ENCODE measurements around the gene SYNE1. TPM values are rescaled to one million over a fixed set of nuclear protein-coding genes. Genes with fewer than 3 reads are reported as not detected.

Gene SYNE1
- total RNA-seq, 2 donors from 2014 or later: 135 to 184 TPM

GRCh38 chr6:152180601-152181000 lies 456.6 kb downstream of the SYNE1 start:
- intact Hi-C loops (cut with DNase I): no loop called here
- DNase-seq (ENCODE audit: low spot score): no peak

- no peak for DNase-seq (ENCODE audit: low spot score)
- intact Hi-C loops (cut with DNase I): no loop called here
Observed at GRCh38 chr6:152176268-152176667, 460.9 kb downstream of the SYNE1 start.

GRCh38 chr6:152173957-152174356 lies 463.2 kb downstream of the SYNE1 start:
- intact Hi-C loops (cut with DNase I): no loop called here
- no peak for DNase-seq (ENCODE audit: low spot score)

GRCh38 chr6:152173321-152173720 lies 463.8 kb downstream of the SYNE1 start:
- no peak for DNase-seq (ENCODE audit: low spot score)

GRCh38 chr6:152170702-152171667 lies 466.2 kb downstream of the SYNE1 start:
- intact Hi-C loops (cut with DNase I): no loop called here
- DNase-seq (ENCODE audit: low spot score): no peak

More at GRCh38 chr6:152173321-152173720, 463.8 kb downstream of the SYNE1 start:
- intact Hi-C loops (cut with DNase I): no loop called here

GRCh38 chr6:152170313-152170701 lies 466.9 kb downstream of the SYNE1 start:
- intact Hi-C loops (cut with DNase I): no loop called here
- DNase-seq (ENCODE audit: low spot score): no peak

- DNase-seq (ENCODE audit: low spot score): no peak
Observed at GRCh38 chr6:152167641-152168603, 469.2 kb downstream of the SYNE1 start.

GRCh38 chr6:152166897-152167296 lies 470.3 kb downstream of the SYNE1 start:
- DNase-seq (ENCODE audit: low spot score): no peak
- intact Hi-C loops (cut with DNase I): no loop called here

More at GRCh38 chr6:152167641-152168603, 469.2 kb downstream of the SYNE1 start:
- intact Hi-C loops (cut with DNase I): no loop called here

- intact Hi-C loops (cut with DNase I): no loop called here
- no peak for DNase-seq (ENCODE audit: low spot score)
Observed at GRCh38 chr6:152166497-152166896, 470.7 kb downstream of the SYNE1 start.

- no peak for DNase-seq (ENCODE audit: low spot score)
- intact Hi-C loops (cut with DNase I): no loop called here
Observed at GRCh38 chr6:152164957-152165356, 472.2 kb downstream of the SYNE1 start.

- intact Hi-C loops (cut with DNase I): no loop called here
- no peak for DNase-seq (ENCODE audit: low spot score)
Observed at GRCh38 chr6:152161501-152161900, 475.7 kb downstream of the SYNE1 start.

- DNase-seq (ENCODE audit: low spot score): no peak
- intact Hi-C loops (cut with DNase I): no loop called here
Observed at GRCh38 chr6:152160346-152160745, 476.8 kb downstream of the SYNE1 start.

- no peak for DNase-seq (ENCODE audit: low spot score)
- intact Hi-C loops (cut with DNase I): no loop called here
Observed at GRCh38 chr6:152155792-152156191, 481.4 kb downstream of the SYNE1 start.

- no peak for DNase-seq (ENCODE audit: low spot score)
- intact Hi-C loops (cut with DNase I): no loop called here
Observed at GRCh38 chr6:152154559-152155356, 482.4 kb downstream of the SYNE1 start.

GRCh38 chr6:152151920-152152319 lies 485.2 kb downstream of the SYNE1 start:
- intact Hi-C loops (cut with DNase I): no loop called here

GRCh38 chr6:152150196-152150595 lies 487.0 kb downstream of the SYNE1 start:
- intact Hi-C loops (cut with DNase I): no loop called here
- no peak for DNase-seq (ENCODE audit: low spot score)

More at GRCh38 chr6:152151920-152152319, 485.2 kb downstream of the SYNE1 start:
- no peak for DNase-seq (ENCODE audit: low spot score)

GRCh38 chr6:152148412-152148811 lies 488.8 kb downstream of the SYNE1 start:
- no peak for DNase-seq (ENCODE audit: low spot score)
- intact Hi-C loops (cut with DNase I): loop anchor here in 1 of 2 donors (10.0 kb wide), 1 partner anchor 884 kb away; no protein-coding TSS in a partner anchor

GRCh38 chr6:152147269-152147668 lies 489.9 kb downstream of the SYNE1 start:
- no peak for DNase-seq (ENCODE audit: low spot score)
- intact Hi-C loops (cut with DNase I): loop anchor here in 1 of 2 donors (10.0 kb wide), 1 partner anchor 882 kb away; no protein-coding TSS in a partner anchor

GRCh38 chr6:152146385-152146784 lies 490.8 kb downstream of the SYNE1 start:
- no peak for DNase-seq (ENCODE audit: low spot score)
- intact Hi-C loops (cut with DNase I): loop anchor here in 1 of 2 donors (10.0 kb wide), 1 partner anchor 882 kb away; no protein-coding TSS in a partner anchor

Data from posterior vena cava (tissue), 2 donors.